ENCODE measurements around the gene ZXDC.

ZXDC gene

GRCh38 chr3:126464494-126464893, 11.2 kb downstream of the ZXDC start:
- TF ChIP-seq, protein P1, sequence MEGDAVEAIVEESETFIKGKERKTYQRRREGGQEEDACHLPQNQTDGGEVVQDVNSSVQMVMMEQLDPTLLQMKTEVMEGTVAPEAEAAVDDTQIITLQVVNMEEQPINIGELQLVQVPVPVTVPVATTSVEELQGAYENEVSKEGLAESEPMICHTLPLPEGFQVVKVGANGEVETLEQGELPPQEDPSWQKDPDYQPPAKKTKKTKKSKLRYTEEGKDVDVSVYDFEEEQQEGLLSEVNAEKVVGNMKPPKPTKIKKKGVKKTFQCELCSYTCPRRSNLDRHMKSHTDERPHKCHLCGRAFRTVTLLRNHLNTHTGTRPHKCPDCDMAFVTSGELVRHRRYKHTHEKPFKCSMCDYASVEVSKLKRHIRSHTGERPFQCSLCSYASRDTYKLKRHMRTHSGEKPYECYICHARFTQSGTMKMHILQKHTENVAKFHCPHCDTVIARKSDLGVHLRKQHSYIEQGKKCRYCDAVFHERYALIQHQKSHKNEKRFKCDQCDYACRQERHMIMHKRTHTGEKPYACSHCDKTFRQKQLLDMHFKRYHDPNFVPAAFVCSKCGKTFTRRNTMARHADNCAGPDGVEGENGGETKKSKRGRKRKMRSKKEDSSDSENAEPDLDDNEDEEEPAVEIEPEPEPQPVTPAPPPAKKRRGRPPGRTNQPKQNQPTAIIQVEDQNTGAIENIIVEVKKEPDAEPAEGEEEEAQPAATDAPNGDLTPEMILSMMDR (IDR thresholded peaks at IDR 0.05; ENCODE audit: low read depth, low read length, poor library complexity, severe bottlenecking), result no peak
- no peak for TF ChIP-seq EZH2phosphoT487 (IDR thresholded peaks at IDR 0.05; ENCODE audit: borderline replicate concordance, low read length)
- Histone ChIP-seq H3K9me2 (replicated peaks; ENCODE audit: control insufficient read depth, low read length) (no peaks in the 10 kb centered on the region), H3K27ac (ENCODE audit: low read depth, low read length) (no peak overlapping the region), H3K4me2 (ENCODE audit: low read length) (no peak overlapping the region), H3F3A (ENCODE audit: control insufficient read depth, insufficient read depth) (no peaks in the 10 kb centered on the region), H3K4me1 (ENCODE audit: control insufficient read depth, low read length) (no peaks in the 10 kb centered on the region), H3K4me3 (ENCODE audit: low read length) (no peak overlapping the region), H3K79me2 (ENCODE audit: control insufficient read depth, low read length) (peaks cover 42% of the 10 kb centered on the region), H3K27me3 (ENCODE audit: control insufficient read depth, low read length) (no peaks in the 10 kb centered on the region), H3K9me3 (ENCODE audit: control insufficient read depth, insufficient read depth, low read length) (no peaks in the 10 kb centered on the region), H4K20me1 (ENCODE audit: control insufficient read depth, insufficient read depth, low read depth, low read length) (peaks cover 11% of the 10 kb centered on the region), H3K36me3 (ENCODE audit: control insufficient read depth, low read length) (peaks cover 92% of the 10 kb centered on the region)

- Histone ChIP-seq H3K4me1 (ENCODE audit: control insufficient read depth, low read length) (no peaks in the 10 kb centered on the region), H3K36me3 (ENCODE audit: control insufficient read depth, low read length) (peaks cover 92% of the 10 kb centered on the region), H3K9me3 (ENCODE audit: control insufficient read depth, insufficient read depth, low read length) (no peaks in the 10 kb centered on the region), H3K27ac (ENCODE audit: low read depth, low read length) (no peak overlapping the region), H3K79me2 (ENCODE audit: control insufficient read depth, low read length) (peaks cover 40% of the 10 kb centered on the region), H3F3A (ENCODE audit: control insufficient read depth, insufficient read depth) (no peaks in the 10 kb centered on the region), H3K4me2 (ENCODE audit: low read length) (no peak overlapping the region), H3K4me3 (ENCODE audit: low read length) (no peak overlapping the region), H3K27me3 (ENCODE audit: control insufficient read depth, low read length) (no peaks in the 10 kb centered on the region), H3K9me2 (replicated peaks; ENCODE audit: control insufficient read depth, low read length) (no peaks in the 10 kb centered on the region), H4K20me1 (ENCODE audit: control insufficient read depth, insufficient read depth, low read depth, low read length) (peaks cover 11% of the 10 kb centered on the region)
- TF ChIP-seq, protein P1 (IDR thresholded peaks at IDR 0.05; ENCODE audit: low read depth, low read length, poor library complexity, severe bottlenecking), result no peak
- TF ChIP-seq EZH2phosphoT487 (IDR thresholded peaks at IDR 0.05; ENCODE audit: borderline replicate concordance, low read length), result no peak
These were observed 11.6 kb downstream of the ZXDC start for GRCh38 chr3:126464093-126464492.

DNA sequence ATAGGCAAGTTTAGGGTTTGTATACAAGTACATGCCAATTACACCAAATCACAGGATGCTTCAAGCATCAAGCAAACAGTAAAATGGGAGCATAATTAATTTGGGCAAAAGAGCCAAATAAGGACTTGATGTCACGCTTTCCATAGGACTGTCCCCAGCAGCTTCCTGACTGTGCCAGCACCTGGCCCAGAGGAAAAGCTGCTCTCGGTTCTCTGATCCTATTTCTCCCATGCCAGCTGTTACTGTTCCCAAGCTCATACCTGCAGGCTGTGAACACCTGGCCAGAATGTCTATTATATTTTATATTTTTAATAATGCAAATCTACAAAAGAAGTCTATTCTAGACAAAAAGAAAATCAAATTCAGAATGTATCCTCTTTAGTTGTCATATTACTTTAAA, 12.2 kb downstream of the ZXDC start:
- Histone ChIP-seq H3K79me2 (ENCODE audit: control insufficient read depth, low read length) (peaks cover 37% of the 10 kb centered on the region), H3K27ac (ENCODE audit: low read depth, low read length) (no peak overlapping the region), H3K4me3 (ENCODE audit: low read length) (no peak overlapping the region), H3F3A (ENCODE audit: control insufficient read depth, insufficient read depth) (no peaks in the 10 kb centered on the region), H3K4me2 (ENCODE audit: low read length) (no peak overlapping the region), H3K9me2 (replicated peaks; ENCODE audit: control insufficient read depth, low read length) (no peaks in the 10 kb centered on the region), H3K27me3 (ENCODE audit: control insufficient read depth, low read length) (no peaks in the 10 kb centered on the region), H3K4me1 (ENCODE audit: control insufficient read depth, low read length) (no peaks in the 10 kb centered on the region), H3K36me3 (ENCODE audit: control insufficient read depth, low read length) (peaks cover 90% of the 10 kb centered on the region), H4K20me1 (ENCODE audit: control insufficient read depth, insufficient read depth, low read depth, low read length) (peaks cover 9% of the 10 kb centered on the region), H3K9me3 (ENCODE audit: control insufficient read depth, insufficient read depth, low read length) (no peaks in the 10 kb centered on the region)
- TF ChIP-seq, protein P1 (IDR thresholded peaks at IDR 0.05; ENCODE audit: low read depth, low read length, poor library complexity, severe bottlenecking), result no peak
- no peak for TF ChIP-seq EZH2phosphoT487 (IDR thresholded peaks at IDR 0.05; ENCODE audit: borderline replicate concordance, low read length)

Data from DOHH2 (cell line).